ENCODE results near the gene CCDC112. TPM values are rescaled to one million over a fixed set of nuclear protein-coding genes. Genes with fewer than 3 reads are reported as not detected.

CCDC112 gene
- total and polyA plus RNA-seq, 2 donors (not counting 3 experiments of a cell fraction or from before 2014, with no cell fraction given) = 2.4 to 9.6 TPM

DNA sequence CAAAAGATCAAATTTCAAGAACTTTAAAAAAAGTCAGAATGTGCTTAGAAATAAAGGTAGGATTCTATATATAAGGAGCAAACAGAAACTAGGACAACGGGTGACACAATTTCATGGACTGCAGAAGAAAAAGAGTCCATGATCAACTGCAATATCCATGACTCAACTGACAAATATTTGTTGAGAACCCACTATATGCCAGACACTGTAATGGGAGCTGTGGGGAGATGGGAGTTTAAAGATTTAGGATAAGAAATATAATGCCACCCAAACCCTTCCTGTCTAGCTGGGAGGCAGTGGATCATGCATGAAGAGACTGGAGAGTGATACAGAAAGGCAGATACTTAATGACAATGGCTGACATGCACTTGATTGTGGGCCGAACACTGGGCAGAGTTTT lies 27.6 kb upstream of the CCDC112 start:
- BruUV-seq (replicated peaks) = no TSS peak
- CTCF ChIA-PET = interaction anchor here (1.4 kb wide), 1 partner anchor 19 kb away, joined by 3 read pairs; no protein-coding TSS in a partner anchor
- Histone ChIP-seq H3K36me3 (ENCODE audit: control insufficient read depth in 2 of 2, extremely low read depth in 1 of 2, insufficient read depth in 2 of 2, low read length in 2 of 2) (no peaks in the 10 kb centered on the region), H3K27me3 (ENCODE audit: control insufficient read depth in 2 of 2, insufficient read depth in 2 of 2, low read length in 2 of 2) (no peaks in the 10 kb centered on the region), H3K79me2 (ENCODE audit: control insufficient read depth, insufficient read depth, low read length) (no peaks in the 10 kb centered on the region), H3K9me3 (replicated peaks; ENCODE audit: control insufficient read depth, insufficient read depth, low read length) (no peaks in the 10 kb centered on the region), H3K9me1 (replicated peaks; ENCODE audit: control insufficient read depth, extremely low read depth, insufficient read depth, low read length) (no peaks in the 10 kb centered on the region), H3K27ac (ENCODE audit: insufficient read depth, low read depth, low read length) (no peak overlapping the region), H3K4me2 (ENCODE audit: insufficient read depth, low read length) (no peak overlapping the region), H4K20me1 (replicated peaks; ENCODE audit: control insufficient read depth, extremely low read depth, insufficient read depth, low read length) (no peaks in the 10 kb centered on the region), H3K4me1 (ENCODE audit: control insufficient read depth, extremely low read depth, insufficient read depth, low read length) (no peaks in the 10 kb centered on the region), H3K9ac (replicated peaks; ENCODE audit: extremely low read depth, insufficient read depth, low read length) (no peak overlapping the region), H3K4me3 (replicated peaks in 1 of 3; ENCODE audit: insufficient read depth in 1 of 3, low read depth in 1 of 3, low read length in 3 of 3) (no peak overlapping the region), H2AFZ (ENCODE audit: low read depth, low read length) (no peak overlapping the region)
- DNase-seq (ENCODE audit: low read depth, low spot score) (no peak), FAIRE-seq (no peak)
- intact Hi-C loops (cut with micrococcal nuclease) = no loop called here
- dilution Hi-C loops (cut with MboI; ENCODE audit: extremely low pct_ligation_motif_present, low sequenced_read_pairs) = loop anchor here (25.0 kb wide), 1 partner anchor 213 kb away; the partner anchor contains the start of gene FEM1C
- no peak for TF ChIP-seq FOS (IDR thresholded peaks at IDR 0.05; ENCODE audit: borderline replicate concordance, insufficient read depth, low read length)
- no peak for TF ChIP-seq JUN (IDR thresholded peaks at IDR 0.05; ENCODE audit: borderline replicate concordance, insufficient read depth, insufficient read length, low read depth)
- TF ChIP-seq MAX (IDR thresholded peaks at IDR 0.05; ENCODE audit: insufficient read depth, insufficient read length) = no peak
- TF ChIP-seq POLR2AphosphoS5 (IDR thresholded peaks at IDR 0.05; ENCODE audit: insufficient read depth, low read depth, low read length) = no peak
- TF ChIP-seq POLR2A (IDR thresholded peaks at IDR 0.05; ENCODE audit: low read depth, low read length) = no peak
- no peak for TF ChIP-seq EZH2 (IDR thresholded peaks at IDR 0.05; ENCODE audit: borderline replicate concordance, low read depth, low read length, severe bottlenecking)
- TF ChIP-seq CTCF (IDR thresholded peaks at IDR 0.05; ENCODE audit: extremely low read depth in 1 of 2, insufficient read depth in 1 of 2, low read depth in 1 of 2, low read length in 2 of 2) = no peak
- TF ChIP-seq GATA2 (IDR thresholded peaks at IDR 0.05; ENCODE audit: insufficient read depth, insufficient read length, low read depth, low read length) = no peak
- no peak for TF ChIP-seq MYC (IDR thresholded peaks at IDR 0.05; ENCODE audit: low read depth, low read length)
- POLR2A ChIA-PET = no interaction called here

Measured in endothelial cell of umbilical vein (primary cell).